HG03280 (cell line): ENCODE measurements around the gene PCBP1.
"Not testable (repeated sequence)": the region's sequence is repeated elsewhere in the genome, so short reads cannot be mapped to it uniquely, and the experiment has no call there.

Experiments
- ATAC-seq: cut with Tn5 transposase; IDR thresholded peaks from one replicate; pipeline ENCODE4 v1.9.1; 2021; ENCODE audit warnings: mild to moderate bottlenecking, moderate library complexity; ENCODE audit not compliant: unreplicated experiment

PCBP1 gene

GRCh38 chr2:70086838-70087701 is at the start of gene PCBP1:
TSS of gene PCBP1 (plus strand) at chr2:70087477. CDS start at chr2:70087744, 267 bp downstream.
- ATAC-seq: peak; percentile 38

DNA sequence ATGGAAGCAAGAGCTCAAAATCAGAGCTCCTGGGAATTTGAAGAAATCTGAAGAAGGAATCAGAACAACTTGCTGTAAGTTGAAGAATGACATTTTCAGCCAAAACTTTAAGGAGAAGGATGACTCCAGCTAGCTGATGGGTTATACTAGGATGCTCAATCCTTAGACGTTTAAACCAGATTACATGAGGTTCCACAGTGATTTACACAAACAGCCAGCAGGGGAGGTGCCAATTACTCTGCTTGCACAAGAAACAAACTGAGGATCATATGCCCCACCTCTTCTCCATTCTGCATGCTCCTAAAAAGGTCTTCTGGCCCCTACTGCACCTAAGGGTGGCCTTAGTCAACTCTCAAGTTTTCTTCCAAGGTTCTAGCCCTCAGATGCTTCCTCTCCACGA is 47.9 kb upstream of the PCBP1 start:
- no peak for ATAC-seq

GRCh38 chr2:70041663-70042062 is 45.6 kb upstream of the PCBP1 start:
- ATAC-seq: no peak

GRCh38 chr2:70042246-70042645 is 45.0 kb upstream of the PCBP1 start:
- no peak for ATAC-seq

DNA sequence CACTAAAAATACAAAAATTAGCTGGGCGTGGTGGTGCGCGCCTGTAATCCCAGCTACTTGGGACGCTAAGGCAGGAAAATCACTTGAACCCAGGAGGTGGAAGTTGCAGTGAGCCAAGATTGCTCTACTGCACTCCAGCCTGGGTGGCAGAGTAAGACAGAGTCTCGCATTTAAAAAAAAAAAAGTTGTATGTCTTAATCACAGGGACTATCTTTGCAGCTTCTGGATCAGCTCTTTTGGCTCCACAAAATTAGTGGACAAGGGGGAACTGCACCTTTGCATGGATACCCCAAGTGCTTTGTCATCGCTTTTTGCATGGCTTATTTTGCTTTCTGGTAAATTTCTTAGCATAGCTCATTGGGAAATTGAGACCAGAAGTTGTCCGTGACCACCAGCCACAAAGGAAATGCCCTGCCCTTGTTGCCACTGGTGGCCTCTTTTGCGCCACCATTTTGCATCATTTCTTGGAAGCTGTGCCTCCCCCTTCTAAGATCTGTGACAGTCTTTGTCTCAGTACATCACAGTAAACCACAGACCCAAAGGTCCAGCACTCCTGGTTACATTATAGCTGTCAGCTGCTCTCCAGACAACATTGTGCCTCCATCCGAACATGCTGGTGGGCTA is 43.9 kb upstream of the PCBP1 start:
- no peak for ATAC-seq

DNA sequence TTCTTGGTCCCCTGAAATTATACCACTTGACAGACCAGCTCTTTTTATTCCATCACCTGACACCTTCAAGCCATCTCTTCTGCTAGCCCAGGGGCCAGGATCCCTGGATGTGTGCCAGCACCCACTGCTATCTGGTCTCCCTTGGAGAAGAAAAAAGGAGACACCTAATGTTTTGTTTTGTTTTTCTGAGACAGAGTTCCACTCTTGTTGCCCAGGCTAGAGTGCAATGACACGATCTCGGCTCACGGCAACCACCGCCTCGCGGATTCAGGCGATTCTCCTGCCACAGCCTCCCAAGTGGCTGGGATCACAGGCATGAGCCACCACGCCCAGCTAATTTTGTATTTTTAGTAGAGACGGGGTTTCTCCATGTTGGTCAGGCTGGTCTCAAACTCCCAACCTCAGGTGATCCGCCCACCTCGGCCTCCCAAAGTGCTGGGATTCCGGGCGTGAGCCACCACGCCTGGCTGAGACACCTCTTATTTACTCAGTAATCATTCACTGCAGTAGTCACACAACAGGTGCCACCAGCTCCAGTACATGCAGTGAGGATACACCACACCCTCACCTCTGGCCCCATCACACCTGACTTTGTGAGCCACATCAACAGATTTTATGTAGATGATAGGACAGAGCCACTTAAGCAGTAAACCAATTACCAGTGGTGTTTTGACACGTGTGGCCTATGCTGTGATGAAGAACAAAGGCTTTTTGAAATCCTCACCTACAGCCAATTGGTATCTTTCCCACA is 42.8 kb upstream of the PCBP1 start:
- ATAC-seq: no peak

GRCh38 chr2:70045405-70045804 is 41.9 kb upstream of the PCBP1 start:
- no peak for ATAC-seq

DNA sequence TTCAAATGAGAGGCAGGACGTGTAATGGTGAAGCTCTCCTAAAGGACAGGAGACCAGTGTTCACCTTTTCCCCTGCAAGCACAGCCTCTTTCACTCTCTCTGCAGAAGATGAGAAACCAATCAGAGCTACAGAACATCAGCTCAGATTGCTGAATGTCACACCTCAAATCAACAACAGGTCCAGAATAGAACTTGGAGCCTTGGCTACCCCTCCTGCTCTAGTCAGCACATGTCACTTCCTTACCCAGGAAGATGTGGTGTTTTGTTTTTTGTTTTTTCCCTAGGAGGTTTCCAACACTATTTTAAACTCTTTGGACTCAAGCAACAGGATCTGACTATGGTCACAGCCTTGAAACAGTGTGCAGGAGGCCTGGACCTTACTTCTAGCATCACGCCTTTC is 41.3 kb upstream of the PCBP1 start:
- no peak for ATAC-seq

DNA sequence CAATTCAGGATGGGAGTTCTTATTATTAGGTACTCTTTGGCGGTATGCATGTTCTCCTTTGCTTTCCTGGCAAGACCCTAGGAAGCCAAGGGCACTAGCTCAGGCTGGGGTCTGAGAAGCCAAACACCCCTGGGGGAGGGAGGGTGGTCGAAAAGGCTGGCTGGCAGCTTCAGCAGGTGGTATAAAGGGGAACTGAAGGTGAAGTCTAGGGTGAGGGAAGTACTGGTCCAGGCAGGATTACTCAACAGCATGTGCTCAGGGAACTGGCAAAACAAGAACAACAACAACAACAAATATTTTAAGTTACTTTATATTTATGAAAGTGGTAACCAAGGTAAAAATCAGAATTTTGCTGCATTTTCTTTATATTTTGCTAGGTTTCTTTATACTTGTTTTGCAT is 40.7 kb upstream of the PCBP1 start:
- ATAC-seq: no peak

DNA sequence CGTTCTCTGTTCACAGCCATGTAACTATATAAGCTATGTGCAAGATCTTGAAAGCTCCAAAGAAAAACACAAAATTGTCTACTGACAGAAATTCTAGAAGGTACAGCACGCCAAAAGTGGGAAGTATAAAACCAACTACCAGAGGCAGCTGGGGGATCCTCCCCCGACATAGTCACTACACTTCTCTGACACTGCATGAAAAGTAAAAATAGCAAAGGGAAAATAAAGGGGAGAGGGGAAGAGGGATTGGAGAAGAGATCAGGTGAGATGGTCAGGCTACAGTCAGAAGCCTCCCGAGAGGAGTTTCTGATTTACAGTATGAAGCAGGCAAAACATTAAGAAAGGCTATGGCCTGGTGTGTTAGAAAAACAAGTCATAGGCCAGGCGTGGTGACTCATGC is 39.8 kb upstream of the PCBP1 start:
- ATAC-seq: no peak

GRCh38 chr2:70049255-70049654 is 38.0 kb upstream of the PCBP1 start:
- no peak for ATAC-seq

- ATAC-seq: no peak
Observed at GRCh38 chr2:70050631-70051425, 36.4 kb upstream of the PCBP1 start.

GRCh38 chr2:70055259-70055658 is 32.0 kb upstream of the PCBP1 start:
- not testable (repeated sequence) for ATAC-seq

GRCh38 chr2:70061317-70061716 is 26.0 kb upstream of the PCBP1 start:
- ATAC-seq: no peak

GRCh38 chr2:70062270-70062669 is 25.0 kb upstream of the PCBP1 start:
- no peak for ATAC-seq

GRCh38 chr2:70068119-70068518 is 19.2 kb upstream of the PCBP1 start:
- no peak for ATAC-seq

GRCh38 chr2:70069049-70069448 is 18.2 kb upstream of the PCBP1 start:
- peak; percentile 71 for ATAC-seq

- ATAC-seq: peak; percentile 67
Observed at GRCh38 chr2:70070542-70071268, 16.6 kb upstream of the PCBP1 start.

GRCh38 chr2:70073493-70073892 is 13.8 kb upstream of the PCBP1 start:
- ATAC-seq: no peak

- ATAC-seq: no peak
Observed at GRCh38 chr2:70078384-70078783, 8.9 kb upstream of the PCBP1 start.
